Endodermal cell (in vitro differentiated cells): ENCODE measurements around the gene FLNC. TPM values are rescaled to one million over a fixed set of nuclear protein-coding genes. Genes with fewer than 3 reads are reported as not detected.

Experiments used
- DNase-seq: peaks from one replicate; pipeline ENCODE4 v3.0.0-alpha.2; 2017
- H3K27ac ChIP-seq: 2 replicates; pipeline ENCODE4 v1.5.1; 2013; ENCODE audit warnings: mild to moderate bottlenecking, low read depth, low read length, moderate library complexity
- H3K27me3 ChIP-seq: 2 replicates; pipeline ENCODE4 v1.6.1; 2013; ENCODE audit warnings: mild to moderate bottlenecking, low read length, moderate library complexity; ENCODE audit not compliant: insufficient read depth, control insufficient read depth, poor library complexity, severe bottlenecking
- H3K36me3 ChIP-seq: 2 replicates; pipeline ENCODE4 v1.7.0; 2013; ENCODE audit warnings: mild to moderate bottlenecking, low read length, moderate library complexity; ENCODE audit not compliant: control insufficient read depth, insufficient read depth
- H3K4me1 ChIP-seq: one replicate; pipeline ENCODE4 v1.7.0; 2013; ENCODE audit warnings: low read length; ENCODE audit not compliant: control insufficient read depth, insufficient read depth
- H3K4me3 ChIP-seq: 2 replicates; pipeline ENCODE4 v1.5.1; 2013; ENCODE audit warnings: mild to moderate bottlenecking, low read length, moderate library complexity
- H3K9ac ChIP-seq: 2 replicates; pipeline ENCODE4 v1.6.1; 2013; ENCODE audit warnings: mild to moderate bottlenecking, low read length, moderate library complexity; ENCODE audit not compliant: poor library complexity, severe bottlenecking; ENCODE audit errors: extremely low read depth
- H3K9me3 ChIP-seq: 2 replicates; pipeline ENCODE4 v1.6.1; 2013; ENCODE audit warnings: mild to moderate bottlenecking, low read length, moderate library complexity; ENCODE audit not compliant: control insufficient read depth
- H3K27ac Mint-ChIP-seq: 2 replicates; pipeline ENCODE4 v1.8.0; 2020; ENCODE audit warnings: mixed read lengths
- H3K27me3 Mint-ChIP-seq: 2 replicates; pipeline ENCODE4 v1.8.0; 2021; ENCODE audit warnings: mild to moderate bottlenecking, mixed read lengths; ENCODE audit not compliant: insufficient read depth
- H3K36me3 Mint-ChIP-seq: 2 replicates; pipeline ENCODE4 v1.8.0; 2020; ENCODE audit warnings: low read depth, mixed read lengths
- H3K4me1 Mint-ChIP-seq: 2 replicates; pipeline ENCODE4 v1.8.0; 2020; ENCODE audit warnings: mixed read lengths
- H3K4me3 Mint-ChIP-seq: 2 replicates; pipeline ENCODE4 v1.8.0; 2020; ENCODE audit warnings: mild to moderate bottlenecking, moderate library complexity, mixed read lengths
- H3K9me3 Mint-ChIP-seq: 2 replicates; pipeline ENCODE4 v1.8.0; 2020; ENCODE audit warnings: mild to moderate bottlenecking, mixed read lengths
- CTCF ChIP-seq: fragments of 200-600 bp; sonication (generic); conservative IDR thresholded peaks from 2 replicates; pipeline ENCODE4 v1.5.0; 2021; ENCODE audit warnings: antibody characterized with exemption, mild to moderate bottlenecking
- WGBS, 2 experiments: methylation state at CpG; one replicate each; pipeline versions ENCODE4 v1.1.5 to v1.1.7; 2013; ENCODE audit warnings: missing lambda C conversion rate in 2 of 2, mixed read lengths in 1 of 2; ENCODE audit not compliant: insufficient coverage in 1 of 2, insufficient read length in 1 of 2; 5-methylcytosine and 5-hydroxymethylcytosine counted together
- total RNA-seq, 2 donors: library from RNA; stranded (reverse); fragmentation: NEBNext Ultra II Directional in 1 of 2; extraction: Animal tissue kit (Norgen Biotek cat#: 25700) in 1 of 2; gene quantifications; 2 replicates in 1 of 2; 3 replicates in 1 of 2; pipeline ENCODE4 v1.2.1, GENCODE V29; 2021

The FLNC gene
- total RNA-seq, 2 donors from 2014 or later: 6.6 to 11.5 TPM

- Histone ChIP-seq H3K36me3 (peaks cover 7% of the 10 kb centered on the region), H3K27ac (no peak overlapping the region), H3K9ac (no peak overlapping the region), H3K4me3 (no peak overlapping the region), H3K4me1 (no peaks in the 10 kb centered on the region), H3K9me3 (no peaks in the 10 kb centered on the region), H3K27me3 (no peaks in the 10 kb centered on the region)
- H3K27ac Mint-ChIP-seq: no peak overlapping the region
- WGBS, 2 experiments: 94 to 97% methylated on average over 22 to 25 of the region's 25 CpGs
- no peak for DNase-seq
- H3K36me3 Mint-ChIP-seq: peaks cover 1% of the 10 kb centered on the region
- no peaks in the 10 kb centered on the region for H3K4me1 Mint-ChIP-seq
- no peaks in the 10 kb centered on the region for H3K9me3 Mint-ChIP-seq
- no peak for TF ChIP-seq CTCF
- no peak overlapping the region for H3K4me3 Mint-ChIP-seq
- no peaks in the 10 kb centered on the region for H3K27me3 Mint-ChIP-seq
These were observed 14.6 kb downstream of the FLNC start for GRCh38 chr7:128844777-128845311.

GRCh38 chr7:128845475-128845874, 15.3 kb downstream of the FLNC start:
- H3K27me3 Mint-ChIP-seq: no peaks in the 10 kb centered on the region
- DNase-seq: no peak
- H3K9me3 Mint-ChIP-seq: no peaks in the 10 kb centered on the region
- WGBS, 2 experiments: 90 to 97% methylated on average over 4 to 5 of the region's 5 CpGs
- no peak overlapping the region for H3K27ac Mint-ChIP-seq
- no peak overlapping the region for H3K4me3 Mint-ChIP-seq
- no peak overlapping the region for H3K27ac ChIP-seq
- no peak for TF ChIP-seq CTCF
- H3K9ac ChIP-seq: no peak overlapping the region
- H3K27me3 ChIP-seq: no peaks in the 10 kb centered on the region
- no peaks in the 10 kb centered on the region for H3K9me3 ChIP-seq
- peaks cover 1% of the 10 kb centered on the region for H3K36me3 Mint-ChIP-seq
- peaks cover 7% of the 10 kb centered on the region for H3K36me3 ChIP-seq
- no peaks in the 10 kb centered on the region for H3K4me1 Mint-ChIP-seq
- no peaks in the 10 kb centered on the region for H3K4me1 ChIP-seq
- H3K4me3 ChIP-seq: no peak overlapping the region

- TF ChIP-seq CTCF: no peak
- Mint-ChIP-seq H3K4me3 (no peak overlapping the region), H3K4me1 (no peaks in the 10 kb centered on the region)
These were observed 15.8 kb downstream of the FLNC start for GRCh38 chr7:128845987-128846386.

More at GRCh38 chr7:128845987-128846386, 15.8 kb downstream of the FLNC start:
- no peaks in the 10 kb centered on the region for H3K27me3 Mint-ChIP-seq
- Histone ChIP-seq H3K4me3 (no peak overlapping the region), H3K36me3 (peaks cover 7% of the 10 kb centered on the region), H3K27me3 (no peaks in the 10 kb centered on the region), H3K4me1 (no peaks in the 10 kb centered on the region), H3K9me3 (no peaks in the 10 kb centered on the region), H3K9ac (no peak overlapping the region), H3K27ac (no peak overlapping the region)
- WGBS, 2 experiments: 92 to 94% methylated on average over 18 to 19 of the region's 19 CpGs
- peaks cover 1% of the 10 kb centered on the region for H3K36me3 Mint-ChIP-seq
- no peak overlapping the region for H3K27ac Mint-ChIP-seq
- H3K9me3 Mint-ChIP-seq: no peaks in the 10 kb centered on the region
- DNase-seq: no peak
